PC-9 (cell line): ENCODE measurements around the gene TBL2. TPM values are rescaled to one million over a fixed set of nuclear protein-coding genes. Genes with fewer than 3 reads are reported as not detected.
"Not testable (repeated sequence)": the region's sequence is repeated elsewhere in the genome, so short reads cannot be mapped to it uniquely, and the experiment has no call there.

Experiments
- BruUV-seq: library from RNA; stranded (reverse); fragments of 400-500 nt; replicated peaks from 2 replicates; lab custom pipeline; 2021; lab: Mats Ljungman, UMichigan
- CTCF ChIA-PET: fragments of 300-600 bp; sonication (Branson Sonifier 250); formaldehyde crosslinking; loops from one replicate; lab custom pipeline; 2022; ENCODE audit warnings: antibody characterized with exemption; lab: Charles Lee
- POLR2A ChIA-PET: fragments of 300-600 bp; sonication (Branson Sonifier 250); formaldehyde crosslinking; loops from one replicate; lab custom pipeline; 2022; ENCODE audit warnings: antibody characterized with exemption; ENCODE audit not compliant: unreplicated experiment; lab: Charles Lee
- DNase-seq, 2 experiments: peaks; one replicate each; pipeline versions ENCODE4 v3.0.0 to v3.0.0-alpha.2; 2015 to 2022; ENCODE audit warnings: mixed read lengths in 1 of 2
- H2AFZ ChIP-seq: fragments of 200-600 bp; sonication (generic); 2 replicates; pipeline ENCODE4 v1.8.1; 2017; ENCODE audit warnings: antibody characterized with exemption
- H3F3A ChIP-seq: fragments of 200-600 bp; sonication (generic); 2 replicates; pipeline ENCODE4 v1.8.1; 2017; ENCODE audit warnings: antibody characterized with exemption, mild to moderate bottlenecking, low read depth; ENCODE audit not compliant: insufficient read depth
- H3K27ac ChIP-seq: fragments of 200-600 bp; sonication (generic); 2 replicates; pipeline ENCODE4 v1.6.1; 2016; ENCODE audit warnings: mixed run types
- H3K27me3 ChIP-seq: fragments of 200-600 bp; sonication (generic); 2 replicates; pipeline ENCODE4 v1.6.1; 2016; ENCODE audit warnings: low read depth, mixed run types; ENCODE audit not compliant: insufficient read depth
- H3K36me3 ChIP-seq: fragments of 200-600 bp; sonication (generic); 2 replicates; pipeline ENCODE4 v1.6.1; 2016; ENCODE audit warnings: low read depth, mixed run types
- H3K4me1 ChIP-seq: fragments of 200-600 bp; sonication (generic); replicated peaks from 2 replicates; pipeline ENCODE4 v1.6.1; 2016; ENCODE audit warnings: mixed run types; ENCODE audit not compliant: insufficient read depth
- H3K4me2 ChIP-seq: fragments of 200-600 bp; sonication (generic); 2 replicates; pipeline ENCODE4 v1.6.1; 2017; ENCODE audit warnings: mixed run types
- H3K4me3 ChIP-seq: fragments of 200-600 bp; sonication (generic); 2 replicates; pipeline ENCODE4 v1.6.1; 2016; ENCODE audit warnings: mixed run types
- H3K79me2 ChIP-seq: fragments of 200-600 bp; sonication (generic); 2 replicates; pipeline ENCODE4 v1.6.1; 2017; ENCODE audit warnings: low read depth, mixed run types
- H3K9me2 ChIP-seq: fragments of 200-600 bp; sonication (generic); 2 replicates; pipeline ENCODE4 v1.8.1; 2017; ENCODE audit warnings: mild to moderate bottlenecking; ENCODE audit not compliant: insufficient read depth
- H3K9me3 ChIP-seq: fragments of 200-600 bp; sonication (generic); 2 replicates; pipeline ENCODE4 v1.8.1; 2016; ENCODE audit warnings: low read depth; ENCODE audit not compliant: insufficient read depth
- H4K20me1 ChIP-seq: fragments of 200-600 bp; sonication (generic); 2 replicates; pipeline ENCODE4 v1.8.1; 2017; ENCODE audit not compliant: insufficient read depth
- EZH2 ChIP-seq: fragments of 200-600 bp; sonication (generic); IDR thresholded peaks from 2 replicates; pipeline ENCODE4 v1.8.0; 2017; ENCODE audit warnings: antibody characterized with exemption, low read depth
- intact Hi-C: fragments of 100-400 bp; cut with micrococcal nuclease; formaldehyde crosslinking; loops from one replicate; pipeline ENCODE4 v1.10.0; 2022; ENCODE audit not compliant: unreplicated experiment
- total RNA-seq: library from RNA; stranded (reverse); gene quantifications from 2 replicates; pipeline ENCODE4 v1.2.3, GENCODE V29; 2021
- TF ChIP-seq, protein P1 (sequence below): fragments of 200-600 bp; sonication (generic); conservative IDR thresholded peaks from 2 replicates; pipeline ENCODE4 v1.6.1; 2017; ENCODE audit warnings: mixed run types, antibody characterized with exemption, mild to moderate bottlenecking, moderate library complexity

Gene TBL2
- total RNA-seq, 1 experiment from 2014 or later: 49.2 TPM

DNA sequence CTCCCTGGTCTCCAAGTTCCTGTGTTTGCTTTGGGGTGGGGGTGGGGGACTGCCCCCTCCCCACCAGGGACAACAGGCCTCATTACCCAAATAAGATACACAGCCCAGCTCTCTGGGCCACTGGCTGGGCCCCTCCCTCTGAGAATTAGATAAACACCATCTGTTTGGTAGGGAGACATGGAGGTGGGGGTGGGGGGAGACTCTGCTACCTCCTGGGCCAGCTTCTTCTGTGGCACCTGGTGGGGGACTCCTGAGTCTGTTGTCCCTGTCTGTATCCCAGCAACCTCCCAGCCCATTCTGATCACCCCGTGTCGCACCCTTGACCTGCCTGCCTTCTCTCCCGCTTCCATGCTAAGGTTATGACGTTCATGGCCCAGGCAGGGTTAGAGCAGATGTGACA, 40.2 kb upstream of the TBL2 start:
- Histone ChIP-seq H3K36me3 (no peaks in the 10 kb centered on the region), H3K4me3 (no peak overlapping the region), H3K9me3 (no peaks in the 10 kb centered on the region), H4K20me1 (no peaks in the 10 kb centered on the region), H3F3A (peaks cover 11% of the 10 kb centered on the region; the same call in 1 of the 2 replicates), H3K4me1 (peaks cover 1% of the 10 kb centered on the region; the same call in 1 of the 2 replicates), H3K9me2 (no peaks in the 10 kb centered on the region), H3K27ac (no peak overlapping the region), H3K27me3 (no peaks in the 10 kb centered on the region), H2AFZ (no peak overlapping the region), H3K4me2 (no peak overlapping the region), H3K79me2 (no peaks in the 10 kb centered on the region)
- CTCF ChIA-PET: no interaction called here
- TF ChIP-seq, protein P1, sequence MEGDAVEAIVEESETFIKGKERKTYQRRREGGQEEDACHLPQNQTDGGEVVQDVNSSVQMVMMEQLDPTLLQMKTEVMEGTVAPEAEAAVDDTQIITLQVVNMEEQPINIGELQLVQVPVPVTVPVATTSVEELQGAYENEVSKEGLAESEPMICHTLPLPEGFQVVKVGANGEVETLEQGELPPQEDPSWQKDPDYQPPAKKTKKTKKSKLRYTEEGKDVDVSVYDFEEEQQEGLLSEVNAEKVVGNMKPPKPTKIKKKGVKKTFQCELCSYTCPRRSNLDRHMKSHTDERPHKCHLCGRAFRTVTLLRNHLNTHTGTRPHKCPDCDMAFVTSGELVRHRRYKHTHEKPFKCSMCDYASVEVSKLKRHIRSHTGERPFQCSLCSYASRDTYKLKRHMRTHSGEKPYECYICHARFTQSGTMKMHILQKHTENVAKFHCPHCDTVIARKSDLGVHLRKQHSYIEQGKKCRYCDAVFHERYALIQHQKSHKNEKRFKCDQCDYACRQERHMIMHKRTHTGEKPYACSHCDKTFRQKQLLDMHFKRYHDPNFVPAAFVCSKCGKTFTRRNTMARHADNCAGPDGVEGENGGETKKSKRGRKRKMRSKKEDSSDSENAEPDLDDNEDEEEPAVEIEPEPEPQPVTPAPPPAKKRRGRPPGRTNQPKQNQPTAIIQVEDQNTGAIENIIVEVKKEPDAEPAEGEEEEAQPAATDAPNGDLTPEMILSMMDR: no peak
- no peak for TF ChIP-seq EZH2
- POLR2A ChIA-PET: no interaction called here
- BruUV-seq: no TSS peak
- intact Hi-C loops: no loop called here
- no peak for DNase-seq

DNA sequence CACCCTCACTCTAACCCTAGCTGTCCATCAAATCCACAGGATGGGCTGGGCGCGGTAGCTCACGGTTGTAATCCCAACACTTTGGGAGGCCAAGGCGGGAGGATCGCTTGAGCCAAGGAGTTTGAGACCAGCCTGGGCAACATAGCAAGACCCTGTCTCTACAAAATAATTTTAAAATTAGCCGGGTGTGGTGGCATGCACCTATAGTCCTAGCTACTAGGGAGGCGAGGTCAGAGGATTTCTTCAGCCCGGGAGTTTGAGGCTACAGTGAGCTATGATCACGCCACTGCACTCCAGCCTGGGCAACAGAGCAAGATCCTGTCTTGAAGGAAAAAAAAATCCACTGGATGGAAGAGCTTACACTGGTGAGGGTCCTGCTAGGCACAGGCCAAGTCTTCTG, 39.1 kb upstream of the TBL2 start:
- BruUV-seq, H3K27ac ChIP-seq, H3K4me3 ChIP-seq, H3K9me2 ChIP-seq, intact Hi-C loops, H3K36me3 ChIP-seq, H3K27me3 ChIP-seq, H3K4me2 ChIP-seq, H2AFZ ChIP-seq, DNase-seq, POLR2A ChIA-PET, H3K9me3 ChIP-seq, H3K79me2 ChIP-seq, H4K20me1 ChIP-seq: not testable (repeated sequence)
- Histone ChIP-seq H3K4me1 (peaks cover 11% of the 10 kb centered on the region), H3F3A (peaks cover 20% of the 10 kb centered on the region; the same call in 1 of the 2 replicates)
- CTCF ChIA-PET: interaction anchor here (0.9 kb wide), 1 partner anchor 561 kb away, joined by 3 read pairs; no protein-coding TSS in a partner anchor

DNA sequence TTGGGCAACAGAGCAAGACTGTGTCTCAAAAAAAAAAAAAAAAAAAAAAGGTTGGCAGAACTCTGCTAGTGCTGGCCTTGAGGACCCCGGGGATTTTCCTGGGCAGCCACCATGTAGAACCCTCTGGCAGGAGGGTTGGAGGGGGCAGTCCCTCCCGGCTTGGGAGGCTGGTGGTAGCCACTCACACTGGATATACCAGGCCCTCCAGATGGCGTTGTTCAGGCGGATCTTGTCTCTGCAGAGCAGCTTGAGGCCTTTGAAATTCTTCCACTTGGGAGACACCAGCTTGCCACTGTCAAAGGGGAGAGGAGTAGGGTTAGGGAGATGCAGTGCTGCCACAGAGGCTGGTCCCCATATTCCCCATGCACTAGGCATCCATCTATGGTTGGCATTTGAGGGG, 37.5 kb upstream of the TBL2 start:
- ChIA-PET POLR2A (no interaction called here), CTCF (interaction anchor here (0.6 to 0.7 kb wide), 2 partner anchors 11 to 82 kb away, joined by 4 read pairs; no protein-coding TSS in a partner anchor)
- intact Hi-C loops: no loop called here
- H3K79me2 ChIP-seq: no peaks in the 10 kb centered on the region
- no peaks in the 10 kb centered on the region for H3K9me2 ChIP-seq
- BruUV-seq: no TSS peak
- no peak overlapping the region for H3K27ac ChIP-seq
- no peaks in the 10 kb centered on the region for H3K27me3 ChIP-seq
- peaks cover 20% of the 10 kb centered on the region; the same call in 1 of the 2 replicates for H3F3A ChIP-seq
- no peak overlapping the region for H3K4me3 ChIP-seq
- no peaks in the 10 kb centered on the region for H3K9me3 ChIP-seq
- no peak overlapping the region for H3K4me2 ChIP-seq
- TF ChIP-seq EZH2: no peak
- TF ChIP-seq, protein P1: no peak
- peaks cover 12% of the 10 kb centered on the region for H3K4me1 ChIP-seq
- H4K20me1 ChIP-seq: no peaks in the 10 kb centered on the region
- DNase-seq: no peak
- no peak overlapping the region for H2AFZ ChIP-seq
- no peaks in the 10 kb centered on the region for H3K36me3 ChIP-seq

DNA sequence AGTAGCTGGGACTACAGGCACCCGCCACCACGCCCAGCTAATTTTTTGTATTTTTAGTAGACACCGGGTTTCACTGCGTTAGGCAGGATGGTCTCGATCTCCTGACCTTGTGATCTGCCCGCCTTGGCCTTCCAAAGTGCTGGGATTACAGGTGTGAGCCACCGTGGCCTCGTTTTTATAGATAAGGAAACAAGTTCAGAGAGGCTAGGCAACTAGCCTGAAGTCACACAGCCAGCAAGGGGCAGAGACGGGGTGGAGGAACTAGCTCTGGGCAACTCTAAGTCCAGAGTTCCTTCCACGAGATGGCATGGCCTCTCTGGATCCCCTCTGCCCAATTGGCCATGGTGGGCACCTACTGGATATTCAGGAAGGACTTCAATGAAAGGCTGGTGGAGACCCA, 36.6 kb upstream of the TBL2 start:
- intact Hi-C loops, H3K36me3 ChIP-seq, BruUV-seq, CTCF ChIA-PET, DNase-seq, H3K9me3 ChIP-seq, POLR2A ChIA-PET, H3K9me2 ChIP-seq, H2AFZ ChIP-seq, H3K27me3 ChIP-seq, H3K4me3 ChIP-seq, H4K20me1 ChIP-seq, H3K79me2 ChIP-seq, H3K4me2 ChIP-seq, H3K27ac ChIP-seq: not testable (repeated sequence)
- Histone ChIP-seq H3K4me1 (peaks cover 12% of the 10 kb centered on the region), H3F3A (peaks cover 20% of the 10 kb centered on the region; the same call in 1 of the 2 replicates)
